ENCODE data around the gene CROCC.

- TF ChIP-seq CTCF (conservative IDR thresholded peaks at IDR 0.05; ENCODE audit: low read depth in 2 of 2) (no peak), POLR2AphosphoS5 (IDR thresholded peaks at IDR 0.05; ENCODE audit: low read depth) (no peak)
Measured at GRCh38 chr1:16975838-16976237, 54.1 kb downstream of the CROCC start.
